Right kidney (tissue), 1 donor: Measurements from ENCODE around the gene IBSP.
A peak's percentile ranks its signal among the peaks of the same experiment; 100 is the strongest.

Experiments used
- DNase-seq: peaks from one replicate; pipeline ENCODE4 v3.0.0-alpha.2; 2016

Gene IBSP

GRCh38 chr4:87838890-87839591 lies 39.7 kb downstream of the IBSP start:
- DNase-seq, result peak; percentile 10

DNA sequence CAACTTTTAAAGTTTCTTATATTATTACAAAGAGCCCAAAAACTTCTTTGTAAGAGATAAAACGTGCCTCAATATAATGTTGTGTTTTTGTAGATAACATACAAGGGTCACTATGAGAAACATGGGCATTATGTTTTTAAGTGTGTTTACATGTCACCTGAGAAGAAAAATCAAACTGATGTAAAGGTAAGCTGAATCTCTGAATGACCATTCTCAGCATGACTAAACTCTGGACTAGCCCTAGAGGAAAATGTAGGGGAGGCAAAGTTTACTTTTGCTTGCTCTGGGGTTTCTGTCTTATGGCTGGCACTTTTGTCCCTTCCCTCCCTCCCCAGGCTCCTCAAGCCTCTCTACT lies 40.2 kb downstream of the IBSP start:
- DNase-seq, result no peak

DNA sequence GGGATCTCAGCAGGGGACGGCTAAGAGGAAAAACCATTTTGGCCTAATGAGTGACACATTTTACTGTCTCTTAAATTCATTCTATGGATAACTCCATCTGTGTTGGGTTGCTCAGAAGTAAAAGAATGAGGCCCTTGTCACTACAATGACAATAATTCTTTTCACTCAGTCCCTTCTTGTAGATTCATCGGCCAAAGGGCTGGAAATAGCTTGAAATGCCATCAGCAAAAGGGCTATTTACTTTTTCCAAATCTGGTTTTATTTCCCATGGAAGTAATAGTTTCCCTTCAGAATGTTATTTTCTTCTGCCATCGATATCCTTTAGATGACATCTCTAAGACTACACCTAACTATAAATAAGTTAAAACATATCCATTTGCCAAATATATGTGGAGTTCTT lies 40.8 kb downstream of the IBSP start:
- DNase-seq, result no peak

DNA sequence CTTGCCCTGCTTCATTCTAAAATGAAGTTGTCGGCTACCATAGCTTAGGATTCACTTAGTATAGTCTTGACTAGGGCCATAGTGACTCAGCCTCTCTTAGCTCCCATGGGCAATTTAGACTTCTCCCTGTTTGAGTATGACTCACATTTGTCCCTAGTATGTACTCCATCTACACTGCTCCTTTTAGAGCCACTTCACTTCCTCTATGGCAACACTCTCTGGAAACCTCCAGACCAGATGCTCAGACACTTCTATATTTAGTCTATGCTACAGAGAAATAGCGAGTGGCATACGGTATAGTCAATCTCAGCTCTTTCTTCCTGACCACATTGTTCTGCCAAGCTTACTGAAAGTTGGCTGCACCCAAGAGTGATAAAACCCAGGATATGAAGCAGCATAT lies 44.6 kb downstream of the IBSP start:
- DNase-seq, result no peak

- no peak for DNase-seq
Measured at GRCh38 chr4:87844452-87844851, 45.1 kb downstream of the IBSP start.

DNA sequence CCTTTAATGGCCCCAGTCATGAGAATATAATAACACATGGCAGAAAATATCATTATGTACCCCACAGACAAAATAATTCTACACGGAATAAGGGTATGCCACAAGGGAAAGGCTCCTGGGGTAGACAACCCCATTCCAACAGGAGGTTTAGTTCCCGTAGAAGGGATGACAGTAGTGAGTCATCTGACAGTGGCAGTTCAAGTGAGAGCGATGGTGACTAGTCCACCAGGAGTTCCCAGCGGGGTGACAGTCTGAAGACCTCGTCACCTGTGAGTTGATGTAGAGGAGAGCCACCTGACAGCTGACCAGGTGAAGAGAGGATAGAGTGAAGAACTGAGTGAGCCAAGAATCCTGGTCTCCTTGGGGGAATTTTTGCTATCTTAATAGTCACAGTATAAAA lies 46.9 kb downstream of the IBSP start:
- DNase-seq, result no peak

GRCh38 chr4:87848622-87849351 lies 49.4 kb downstream of the IBSP start:
- DNase-seq, result peak; percentile 15

DNA sequence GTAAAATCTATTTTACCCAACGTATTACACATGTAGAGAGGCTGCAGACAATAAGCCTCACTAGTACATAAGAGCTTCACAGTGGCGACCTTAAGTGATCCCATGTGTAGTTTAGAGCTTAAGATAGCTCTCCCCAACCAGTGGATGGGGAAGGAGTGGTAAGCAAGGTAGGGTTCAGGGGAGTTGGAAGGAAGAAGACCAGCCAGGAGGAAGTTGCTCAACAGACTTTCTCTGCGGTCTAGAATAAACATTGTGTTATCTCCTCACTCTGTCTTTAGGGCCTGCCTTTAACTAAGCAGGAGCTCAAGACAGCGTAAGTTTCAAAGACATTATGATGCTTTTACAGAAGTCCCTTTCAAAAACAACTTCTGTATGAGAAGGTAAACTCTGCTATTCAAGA lies 50.3 kb downstream of the IBSP start:
- no peak for DNase-seq

DNA sequence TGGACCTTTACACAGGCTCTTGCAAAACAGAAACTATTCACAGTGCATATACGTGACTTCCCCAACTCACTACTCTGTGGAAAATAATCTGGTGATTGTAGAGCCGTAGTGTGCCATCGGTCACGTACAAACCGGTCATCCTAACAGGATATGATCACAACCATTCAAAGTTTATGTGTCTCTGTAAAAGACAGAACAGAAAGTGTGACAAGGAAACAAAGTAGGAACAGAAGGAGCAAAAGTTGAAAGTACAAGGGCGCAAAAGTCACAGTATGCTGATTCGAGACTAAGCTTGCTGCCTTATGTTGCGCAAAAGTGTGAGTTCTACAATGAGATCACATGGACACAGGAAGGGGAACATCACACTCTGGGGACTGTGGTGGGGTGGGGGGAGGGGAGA lies 52.0 kb downstream of the IBSP start:
- DNase-seq, result no peak

DNA sequence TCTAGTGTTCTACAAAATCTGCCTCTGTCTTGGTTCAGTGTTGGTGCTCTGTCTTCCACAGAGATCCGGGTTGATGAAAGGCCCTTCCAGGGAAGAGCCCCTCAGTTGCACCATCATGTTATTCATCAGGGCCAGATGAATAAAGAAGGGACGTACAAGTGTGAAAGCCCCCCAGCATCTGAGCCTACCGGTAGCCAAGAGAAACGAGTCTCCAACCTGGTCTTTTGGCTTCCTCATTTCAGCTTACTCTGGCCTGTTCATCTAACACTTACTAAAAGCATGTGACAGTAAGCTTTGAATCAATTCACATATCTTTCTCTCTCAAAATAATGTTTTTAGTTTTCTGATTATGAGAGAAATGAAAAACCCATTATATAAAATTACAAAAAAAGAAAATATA lies 52.6 kb downstream of the IBSP start:
- no peak for DNase-seq

DNA sequence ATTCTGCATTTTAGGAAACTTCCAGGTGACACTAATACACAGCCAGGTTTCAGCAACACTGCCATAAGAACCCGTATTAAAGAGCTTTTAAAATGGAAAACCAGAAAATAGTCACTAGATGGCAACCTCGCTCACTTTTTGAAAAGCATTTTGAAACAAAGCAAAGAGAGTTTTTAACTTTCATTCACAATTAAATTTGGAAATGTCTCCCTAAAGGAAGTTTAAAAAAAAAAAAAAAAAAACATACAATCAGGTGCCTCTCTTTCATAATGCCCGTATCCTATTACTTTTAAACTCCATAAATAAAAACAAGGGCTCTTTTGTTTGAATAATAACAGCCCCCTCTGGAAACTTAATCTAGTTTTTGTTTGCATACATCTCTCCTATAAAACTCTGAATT lies 53.8 kb downstream of the IBSP start:
- no peak for DNase-seq

- DNase-seq, result no peak
Measured at GRCh38 chr4:87853891-87854290, 54.5 kb downstream of the IBSP start.

DNA sequence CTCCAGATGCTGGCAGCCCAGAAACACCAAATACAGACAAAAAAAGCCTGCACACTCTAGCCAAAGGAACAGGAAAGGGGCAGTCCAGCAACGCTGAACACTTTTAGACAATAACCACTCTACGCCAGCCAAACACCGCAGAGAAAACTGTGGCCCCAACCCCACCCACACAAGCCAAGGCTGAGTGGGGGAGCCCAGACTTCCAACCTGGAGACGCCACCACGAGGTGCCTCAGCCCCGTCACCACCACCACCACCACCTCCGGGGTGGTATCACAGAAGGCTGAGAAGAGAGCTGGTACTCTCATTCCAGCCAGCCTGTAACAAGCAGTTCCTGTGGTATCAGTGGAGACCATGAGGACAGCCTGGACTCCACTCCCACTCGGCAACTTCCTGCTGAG lies 56.2 kb downstream of the IBSP start:
- DNase-seq, result no peak

- no peak for DNase-seq
Measured at GRCh38 chr4:87856816-87857215, 57.5 kb downstream of the IBSP start.

GRCh38 chr4:87857789-87858188 lies 58.4 kb downstream of the IBSP start:
- DNase-seq, result no peak
